Keratinocyte (primary cell): ENCODE measurements around the gene IDH3B. TPM values are rescaled to one million over a fixed set of nuclear protein-coding genes. Genes with fewer than 3 reads are reported as not detected.

Source experiments
- DNase-seq: peaks from one replicate; pipeline ENCODE4 v3.0.0-alpha.2; 2011; ENCODE audit warnings: low read depth, missing footprints, low spot score
- FAIRE-seq: peaks from 2 replicates; lab custom pipeline; 2011; peaks lifted over from hg19 to GRCh38; lab: Jason Lieb, UNC
- H2AFZ ChIP-seq: 2 replicates; pipeline ENCODE4 v1.6.0; 2012; ENCODE audit warnings: low read length, control low read depth, inconsistent platforms; ENCODE audit not compliant: control insufficient read depth
- H3K27ac ChIP-seq: 2 replicates; pipeline ENCODE4 v1.5.1; 2011; ENCODE audit warnings: low read length; ENCODE audit not compliant: control insufficient read depth, insufficient read depth
- H3K27me3 ChIP-seq: 3 replicates; pipeline ENCODE4 v1.6.0; 2011; ENCODE audit warnings: low read length; ENCODE audit not compliant: control insufficient read depth, insufficient read depth; ENCODE audit errors: extremely low read depth
- H3K36me3 ChIP-seq, 2 experiments: 2 replicates in 1 of 2; 3 replicates in 1 of 2; pipeline ENCODE4 v1.5.1; 2011; ENCODE audit warnings: low read length in 2 of 2, mild to moderate bottlenecking in 1 of 2; ENCODE audit not compliant: control insufficient read depth in 2 of 2, insufficient read depth in 2 of 2; ENCODE audit errors: extremely low read depth in 1 of 2
- H3K4me1 ChIP-seq: 3 replicates; pipeline ENCODE4 v1.5.1; 2011; ENCODE audit warnings: low read length; ENCODE audit not compliant: control insufficient read depth, insufficient read depth; ENCODE audit errors: extremely low read depth
- H3K4me2 ChIP-seq: 3 replicates; pipeline ENCODE4 v1.6.0; 2011; ENCODE audit warnings: low read depth, low read length; ENCODE audit not compliant: control insufficient read depth, insufficient read depth; ENCODE audit errors: extremely low read depth
- H3K4me3 ChIP-seq, 3 experiments: fragments of 200-600 bp in 1 of 3; sonication (generic) in 1 of 3; 2 replicates in 2 of 3; 3 replicates in 1 of 3; pipeline ENCODE4 v1.5.1; 2011 to 2016; ENCODE audit warnings: low read length in 3 of 3, mild to moderate bottlenecking in 3 of 3, control low read depth in 2 of 3, inconsistent platforms in 1 of 3, low read depth in 1 of 3, mixed read lengths in 1 of 3, mixed run types in 1 of 3, moderate library complexity in 1 of 3; ENCODE audit not compliant: control insufficient read depth in 2 of 3, insufficient read depth in 2 of 3; ENCODE audit errors: extremely low read depth in 1 of 3
- H3K79me2 ChIP-seq: 2 replicates; pipeline ENCODE4 v1.6.0; 2012; ENCODE audit warnings: low read length; ENCODE audit not compliant: control insufficient read depth, insufficient read depth
- H3K9ac ChIP-seq: 3 replicates; pipeline ENCODE4 v1.6.0; 2011; ENCODE audit warnings: low read length; ENCODE audit not compliant: control insufficient read depth, insufficient read depth; ENCODE audit errors: extremely low read depth
- H3K9me1 ChIP-seq: 3 replicates; pipeline ENCODE4 v1.6.0; 2011; ENCODE audit warnings: low read length; ENCODE audit not compliant: control insufficient read depth, insufficient read depth; ENCODE audit errors: extremely low read depth
- H3K9me3 ChIP-seq: 2 replicates; pipeline ENCODE4 v1.5.1; 2012; ENCODE audit warnings: low read depth, low read length; ENCODE audit not compliant: control insufficient read depth
- H4K20me1 ChIP-seq: 3 replicates; pipeline ENCODE4 v1.6.0; 2011; ENCODE audit warnings: low read length; ENCODE audit not compliant: control insufficient read depth, insufficient read depth; ENCODE audit errors: extremely low read depth
- CTCF ChIP-seq, 3 experiments: IDR thresholded peaks in 1 of 3; conservative IDR thresholded peaks in 1 of 3; optimal IDR thresholded peaks in 1 of 3; 2 replicates in 2 of 3; 3 replicates in 1 of 3; pipeline versions ENCODE3 to v1.5.1; 2011; ENCODE audit warnings: low read length in 3 of 3, mild to moderate bottlenecking in 3 of 3, moderate library complexity in 2 of 3, control low read depth in 1 of 3, inconsistent platforms in 1 of 3; ENCODE audit not compliant: insufficient read depth in 2 of 3; ENCODE audit errors: extremely low read depth in 1 of 3
- EZH2 ChIP-seq: IDR thresholded peaks from one replicate; pipeline ENCODE4 v1.6.1; 2012; ENCODE audit warnings: inconsistent platforms, mild to moderate bottlenecking, low read length, moderate library complexity
- dilution Hi-C: fragments of 300-500 bp; cut with MboI; formaldehyde crosslinking; loops from one replicate; pipeline ENCODE4 v1.7.0; 2020; ENCODE audit warnings: low sequenced_read_pairs; ENCODE audit not compliant: extremely low pct_ligation_motif_present
- polyA plus RNA-seq, 5 experiments: library from polyadenylated mRNA; depleted of rRNA in 3 of 5; stranded (reverse) in 3 of 5; stranded (forward) in 1 of 5; unstranded in 1 of 5; fragments of >200 nt; gene quantifications; 1 replicate in 1 of 5; 2 replicates in 3 of 5; 3 replicates in 1 of 5; pipeline versions ENCODE4 v1.2.1 to v1.2.3, GENCODE V29; 2011 to 2012; ENCODE audit warnings: missing spikeins in 2 of 5, low read depth in 1 of 5, low replicate concordance in 1 of 5

Gene IDH3B
- polyA plus RNA-seq, 1 donor (not counting 4 experiments of a cell fraction or from before 2014, with no cell fraction given) = 131 TPM

GRCh38 chr20:2658414-2659354, 5.3 kb downstream of the IDH3B start:
- TF ChIP-seq CTCF (optimal IDR thresholded peaks at IDR 0.05 in 1 of 3, IDR thresholded peaks at IDR 0.05 in 1 of 3, conservative IDR thresholded peaks at IDR 0.05 in 1 of 3; ENCODE audit: extremely low read depth in 1 of 3, insufficient read depth in 2 of 3, low read length in 3 of 3) (no peak), EZH2 (no peak)
- Histone ChIP-seq H3K27me3 (no peaks in the 10 kb centered on the region), H3K4me3 (no peak overlapping the region), H2AFZ (no peak overlapping the region), H3K4me1 (peaks cover 24% of the 10 kb centered on the region), H4K20me1 (peaks cover 36% of the 10 kb centered on the region), H3K9me3 (no peaks in the 10 kb centered on the region), H3K9me1 (no peaks in the 10 kb centered on the region), H3K9ac (no peak overlapping the region), H3K36me3 (peaks cover 50 to 57% of the 10 kb centered on the region in 2 experiments), H3K27ac (no peak overlapping the region), H3K4me2 (no peak overlapping the region), H3K79me2 (peaks cover 49% of the 10 kb centered on the region)
- FAIRE-seq (no peak), DNase-seq (no peak)
- dilution Hi-C loops = no loop called here

- no peak for FAIRE-seq
- H3K27me3 ChIP-seq = no peaks in the 10 kb centered on the region
- no peak overlapping the region for H3K27ac ChIP-seq
- H3K36me3 ChIP-seq = peaks cover 50 to 62% of the 10 kb centered on the region in 2 experiments
- H4K20me1 ChIP-seq = peaks cover 39% of the 10 kb centered on the region
- H3K4me3 ChIP-seq = no peak overlapping the region
- dilution Hi-C loops = no loop called here
- no peak for DNase-seq
- peaks cover 50% of the 10 kb centered on the region for H3K79me2 ChIP-seq
- H3K4me2 ChIP-seq = no peak overlapping the region
- H3K9me1 ChIP-seq = no peaks in the 10 kb centered on the region
- no peak overlapping the region for H2AFZ ChIP-seq
- no peak overlapping the region for H3K9ac ChIP-seq
- TF ChIP-seq CTCF (optimal IDR thresholded peaks at IDR 0.05 in 1 of 3, IDR thresholded peaks at IDR 0.05 in 1 of 3, conservative IDR thresholded peaks at IDR 0.05 in 1 of 3; ENCODE audit: extremely low read depth in 1 of 3, insufficient read depth in 2 of 3, low read length in 3 of 3) (no peak), EZH2 (no peak)
- peaks cover 18% of the 10 kb centered on the region for H3K4me1 ChIP-seq
- H3K9me3 ChIP-seq = no peaks in the 10 kb centered on the region
These were observed 6.3 kb downstream of the IDH3B start for GRCh38 chr20:2657674-2658073.
